SK-N-SH treated with all-trans-retinoic acid at 6 μM for 48 hours (cell line): Measurements from ENCODE around the gene LRRC38.

Experiments
- ATAC-seq: fragments of 200-7000 bp; cut with Tn5 transposase; 3 replicates; pipeline ENCODE4 v1.9.1; 2020; ENCODE audit warnings: mild to moderate bottlenecking, moderate library complexity
- ARNTL ChIP-seq: fragments of 450-650 bp; formaldehyde crosslinking; IDR thresholded peaks from 2 replicates; pipeline ENCODE4 v1.5.0; 2020; ENCODE audit warnings: low read depth, mild to moderate bottlenecking, moderate library complexity, borderline replicate concordance
- BACH2 ChIP-seq: fragments of 250-450 bp; sonication (Bioruptor Pico); IDR thresholded peaks from 2 replicates; pipeline ENCODE4 v1.9.0; 2021; ENCODE audit warnings: mild to moderate bottlenecking, borderline replicate concordance
- CREB5 ChIP-seq: fragments of 250-450 bp; sonication (Bioruptor Pico); IDR thresholded peaks from 2 replicates; pipeline ENCODE4 v1.5.1; 2020; ENCODE audit warnings: low read depth, mild to moderate bottlenecking, moderate library complexity
- CSDC2 ChIP-seq: fragments of 250-450 bp; sonication (Bioruptor Pico); IDR thresholded peaks from 2 replicates; pipeline ENCODE4 v1.5.0; 2020; ENCODE audit warnings: mild to moderate bottlenecking, moderate library complexity
- CSRNP3 ChIP-seq: fragments of 250-450 bp; sonication (Bioruptor Pico); IDR thresholded peaks from 2 replicates; pipeline ENCODE4 v1.5.1; 2021; ENCODE audit warnings: mild to moderate bottlenecking, moderate library complexity
- ESRRG ChIP-seq: fragments of 250-450 bp; sonication (Bioruptor Pico); IDR thresholded peaks from 2 replicates; pipeline ENCODE4 v1.6.1; 2021; ENCODE audit warnings: mild to moderate bottlenecking
- GLIS3 ChIP-seq: fragments of 250-450 bp; sonication (Bioruptor Pico); IDR thresholded peaks from 2 replicates; pipeline ENCODE4 v1.5.0; 2020; ENCODE audit warnings: mild to moderate bottlenecking, moderate library complexity
- ISL1 ChIP-seq: fragments of 250-450 bp; sonication (Bioruptor Pico); IDR thresholded peaks from 2 replicates; pipeline ENCODE4 v2.1.2; 2022; ENCODE audit warnings: mild to moderate bottlenecking, moderate library complexity
- OSR1 ChIP-seq: fragments of 250-450 bp; sonication (Bioruptor Pico); IDR thresholded peaks from 2 replicates; pipeline ENCODE4 v1.8.0; 2022; ENCODE audit warnings: moderate library complexity, mild to moderate bottlenecking, inconsistent platforms
- PATZ1 ChIP-seq: fragments of 250-450 bp; sonication (Bioruptor Pico); IDR thresholded peaks from 2 replicates; pipeline ENCODE4 v1.8.0; 2020; ENCODE audit warnings: mild to moderate bottlenecking, moderate library complexity, borderline replicate concordance
- POU6F1 ChIP-seq: fragments of 250-450 bp; sonication (Bioruptor Pico); IDR thresholded peaks from 2 replicates; pipeline ENCODE4 v1.8.0; 2021; ENCODE audit warnings: low read depth, mild to moderate bottlenecking, moderate library complexity, borderline replicate concordance
- PPARA ChIP-seq: fragments of 250-450 bp; sonication (Bioruptor Pico); IDR thresholded peaks from 2 replicates; pipeline ENCODE4 v1.5.0; 2020; ENCODE audit warnings: mild to moderate bottlenecking, borderline replicate concordance
- SNAI2 ChIP-seq: fragments of 250-450 bp; sonication (Bioruptor Pico); IDR thresholded peaks from 2 replicates; pipeline ENCODE4 v1.5.0; 2020; ENCODE audit warnings: mild to moderate bottlenecking, moderate library complexity
- TCF4 ChIP-seq: fragments of 250-450 bp; sonication (Bioruptor Pico); IDR thresholded peaks from 2 replicates; pipeline ENCODE4 v1.8.0; 2021; ENCODE audit warnings: mild to moderate bottlenecking, moderate library complexity, borderline replicate concordance
- TOX ChIP-seq: fragments of 250-450 bp; sonication (Bioruptor Pico); IDR thresholded peaks from 2 replicates; pipeline ENCODE4 v1.8.0; 2021; ENCODE audit warnings: mild to moderate bottlenecking, moderate library complexity, borderline replicate concordance
- TSHZ2 ChIP-seq: fragments of 250-450 bp; sonication (Bioruptor Pico); IDR thresholded peaks from 2 replicates; pipeline ENCODE4 v1.5.0; 2020; ENCODE audit warnings: mild to moderate bottlenecking, moderate library complexity
- ZC3H10 ChIP-seq: fragments of 250-450 bp; sonication (Bioruptor Pico); IDR thresholded peaks from 2 replicates; pipeline ENCODE4 v1.5.1; 2021; ENCODE audit warnings: mild to moderate bottlenecking, moderate library complexity
- ZFP30 ChIP-seq: fragments of 450-650 bp; formaldehyde crosslinking; IDR thresholded peaks from 2 replicates; pipeline ENCODE4 v1.5.0; 2022; ENCODE audit warnings: mild to moderate bottlenecking, moderate library complexity
- ZNF565 ChIP-seq: fragments of 450-650 bp; formaldehyde crosslinking; conservative IDR thresholded peaks from 2 replicates; pipeline ENCODE4 v1.5.0; 2020; ENCODE audit warnings: low read depth, mild to moderate bottlenecking, moderate library complexity
- ZNF70 ChIP-seq: fragments of 450-650 bp; formaldehyde crosslinking; IDR thresholded peaks from 2 replicates; pipeline ENCODE4 v1.5.0; 2020; ENCODE audit warnings: mild to moderate bottlenecking, moderate library complexity
- ZNF8 ChIP-seq: fragments of 450-650 bp; formaldehyde crosslinking; IDR thresholded peaks from 2 replicates; pipeline ENCODE4 v1.5.0; 2020; ENCODE audit warnings: mild to moderate bottlenecking, moderate library complexity

The LRRC38 gene

GRCh38 chr1:13482600-13482999 lies 31.2 kb downstream of the LRRC38 start:
- ATAC-seq = no peak
- TF ChIP-seq ARNTL (CRISPR knock-in tag) (no peak), TCF4 (CRISPR knock-in tag) (no peak), POU6F1 (no peak), PPARA (CRISPR knock-in tag) (no peak), ISL1 (CRISPR knock-in tag) (no peak), ZNF70 (no peak), SNAI2 (CRISPR knock-in tag) (no peak), ZNF8 (CRISPR knock-in tag) (no peak), OSR1 (CRISPR knock-in tag) (no peak), PATZ1 (CRISPR knock-in tag) (no peak), CSDC2 (CRISPR knock-in tag) (no peak), TSHZ2 (no peak), BACH2 (CRISPR knock-in tag) (no peak), ZNF565 (CRISPR knock-in tag) (no peak), ESRRG (no peak), TOX (no peak), ZC3H10 (CRISPR knock-in tag) (no peak), ZFP30 (no peak), GLIS3 (no peak)

- no peak for ATAC-seq
- TF ChIP-seq CSRNP3 (no peak), CREB5 (CRISPR knock-in tag) (no peak), ARNTL (CRISPR knock-in tag) (no peak), PATZ1 (CRISPR knock-in tag) (no peak), ZFP30 (no peak), BACH2 (CRISPR knock-in tag) (no peak), ZNF565 (CRISPR knock-in tag) (no peak), GLIS3 (no peak)
- TF ChIP-seq, all 23 proteins: peak for 0
Measured at GRCh38 chr1:13479171-13479856, 34.5 kb downstream of the LRRC38 start.
